ES-I3 (cell line): ENCODE data around the gene TRAF2.
"Not testable (repeated sequence)": the region's sequence is repeated elsewhere in the genome, so short reads cannot be mapped to it uniquely, and the experiment has no call there.

ENCODE experiments used
- H3K36me3 ChIP-seq: 2 replicates; pipeline ENCODE4 v1.6.1; 2013; ENCODE audit warnings: mild to moderate bottlenecking, low read length, control low read depth, moderate library complexity; ENCODE audit not compliant: insufficient read depth
- H3K4me1 ChIP-seq: 2 replicates; pipeline ENCODE4 v1.6.1; 2013; ENCODE audit warnings: mild to moderate bottlenecking, control low read depth, low read length; ENCODE audit not compliant: insufficient read depth
- H3K9ac ChIP-seq: 2 replicates; pipeline ENCODE4 v1.6.1; 2013; ENCODE audit warnings: low read depth, mild to moderate bottlenecking, low read length, moderate library complexity
- H3K9me3 ChIP-seq: 2 replicates; pipeline ENCODE4 v1.6.1; 2013; ENCODE audit warnings: mild to moderate bottlenecking, low read length, moderate library complexity; ENCODE audit not compliant: control insufficient read depth, insufficient read depth

TRAF2 gene

GRCh38 chr9:136876476-136876875 lies 9.8 kb upstream of the TRAF2 start:
- Histone ChIP-seq H3K36me3 (no peaks in the 10 kb centered on the region), H3K9ac (no peak overlapping the region), H3K4me1 (peaks cover 3% of the 10 kb centered on the region; the same call in 1 of the 2 replicates), H3K9me3 (peaks cover 15% of the 10 kb centered on the region)

GRCh38 chr9:136880651-136881050 lies 5.7 kb upstream of the TRAF2 start:
- no peaks in the 10 kb centered on the region for H3K36me3 ChIP-seq
- H3K9ac ChIP-seq: no peak overlapping the region
- peaks cover 12% of the 10 kb centered on the region; the same call in 1 of the 2 replicates for H3K4me1 ChIP-seq
- no peaks in the 10 kb centered on the region for H3K9me3 ChIP-seq

GRCh38 chr9:136881691-136882108 lies 4.6 kb upstream of the TRAF2 start:
- H3K9me3 ChIP-seq: no peaks in the 10 kb centered on the region
- H3K4me1 ChIP-seq: peaks cover 12% of the 10 kb centered on the region; the same call in 1 of the 2 replicates
- H3K36me3 ChIP-seq: no peaks in the 10 kb centered on the region
- H3K9ac ChIP-seq: peak overlapping the region; percentile 5; the same call in 1 of the 2 replicates

GRCh38 chr9:136882109-136882946 lies 4.0 kb upstream of the TRAF2 start:
- peaks cover 12% of the 10 kb centered on the region; the same call in 1 of the 2 replicates for H3K4me1 ChIP-seq
- H3K9me3 ChIP-seq: no peaks in the 10 kb centered on the region
- peak overlapping the region; percentile 5; the same call in 1 of the 2 replicates for H3K9ac ChIP-seq
- no peaks in the 10 kb centered on the region for H3K36me3 ChIP-seq

GRCh38 chr9:136882947-136883283 lies 3.4 kb upstream of the TRAF2 start:
- H3K9me3 ChIP-seq, H3K9ac ChIP-seq, H3K36me3 ChIP-seq: not testable (repeated sequence)
- peaks cover 12% of the 10 kb centered on the region; the same call in 1 of the 2 replicates for H3K4me1 ChIP-seq

GRCh38 chr9:136883670-136884069 lies 2.6 kb upstream of the TRAF2 start:
- H3K36me3 ChIP-seq, H3K9ac ChIP-seq, H3K9me3 ChIP-seq: not testable (repeated sequence)
- peaks cover 12% of the 10 kb centered on the region; the same call in 1 of the 2 replicates for H3K4me1 ChIP-seq

GRCh38 chr9:136886610-136887597 lies 588 bp downstream of the TRAF2 start:
- Histone ChIP-seq H3K36me3 (no peaks in the 10 kb centered on the region), H3K9me3 (no peaks in the 10 kb centered on the region), H3K4me1 (peaks cover 5% of the 10 kb centered on the region; the same call in 1 of the 2 replicates), H3K9ac (peak overlapping the region; percentile 69)

GRCh38 chr9:136888454-136888853 lies 2.1 kb downstream of the TRAF2 start:
- no peaks in the 10 kb centered on the region for H3K4me1 ChIP-seq
- H3K9ac ChIP-seq: no peak overlapping the region
- no peaks in the 10 kb centered on the region for H3K9me3 ChIP-seq
- H3K36me3 ChIP-seq: no peaks in the 10 kb centered on the region

- Histone ChIP-seq H3K9ac (no peak overlapping the region), H3K4me1 (no peaks in the 10 kb centered on the region), H3K36me3 (no peaks in the 10 kb centered on the region), H3K9me3 (no peaks in the 10 kb centered on the region)
Measured at GRCh38 chr9:136889858-136890257, 3.5 kb downstream of the TRAF2 start.

- H3K9me3 ChIP-seq: no peaks in the 10 kb centered on the region
- no peaks in the 10 kb centered on the region for H3K36me3 ChIP-seq
- no peaks in the 10 kb centered on the region for H3K4me1 ChIP-seq
- H3K9ac ChIP-seq: no peak overlapping the region
Measured at GRCh38 chr9:136890661-136891060, 4.3 kb downstream of the TRAF2 start.

GRCh38 chr9:136896027-136896426 lies 9.7 kb downstream of the TRAF2 start:
- no peaks in the 10 kb centered on the region for H3K9me3 ChIP-seq
- H3K9ac ChIP-seq: no peak overlapping the region
- H3K36me3 ChIP-seq: peaks cover 13% of the 10 kb centered on the region
- H3K4me1 ChIP-seq: no peaks in the 10 kb centered on the region

GRCh38 chr9:136898483-136899100 lies 12.3 kb downstream of the TRAF2 start:
- Histone ChIP-seq H3K4me1 (peaks cover 4% of the 10 kb centered on the region; the same call in 1 of the 2 replicates), H3K36me3 (peaks cover 25% of the 10 kb centered on the region), H3K9me3 (no peaks in the 10 kb centered on the region), H3K9ac (no peak overlapping the region)

- Histone ChIP-seq H3K9ac (no peak overlapping the region), H3K4me1 (peaks cover 4% of the 10 kb centered on the region; the same call in 1 of the 2 replicates), H3K36me3 (peaks cover 25% of the 10 kb centered on the region), H3K9me3 (no peaks in the 10 kb centered on the region)
Measured at GRCh38 chr9:136899196-136899595, 12.9 kb downstream of the TRAF2 start.

- no peak overlapping the region for H3K9ac ChIP-seq
- peaks cover 4% of the 10 kb centered on the region; the same call in 1 of the 2 replicates for H3K4me1 ChIP-seq
- no peaks in the 10 kb centered on the region for H3K9me3 ChIP-seq
- peaks cover 25% of the 10 kb centered on the region for H3K36me3 ChIP-seq
Measured at GRCh38 chr9:136900556-136900955, 14.2 kb downstream of the TRAF2 start.
